Upper lobe of left lung (tissue), 6 donors: Measurements from ENCODE around the gene RHO. TPM values are rescaled to one million over a fixed set of nuclear protein-coding genes. Genes with fewer than 3 reads are reported as not detected.

Experiments used
- ATAC-seq, 2 donors: fragments of 200-7000 bp; cut with Tn5 transposase; one replicate each; pipeline ENCODE4 v1.9.1; 2022; ENCODE audit warnings: mild to moderate bottlenecking in 2 of 2, moderate library complexity in 2 of 2; ENCODE audit not compliant: low FRiP score in 2 of 2
- DNase-seq, 2 donors: peaks; one replicate each; pipeline ENCODE4 v3.0.0-alpha.2; 2019 to 2020
- H3K27ac ChIP-seq, 4 donors: fragments of 200-600 bp; sonication (generic); one replicate each; pipeline ENCODE4 v1.5.1; 2016 to 2019
- H3K27me3 ChIP-seq, 4 donors: fragments of 200-600 bp; sonication (generic); one replicate each; pipeline ENCODE4 v1.5.1; 2017 to 2019
- H3K36me3 ChIP-seq, 4 donors: fragments of 200-600 bp; sonication (generic); one replicate each; pipeline ENCODE4 v1.5.1; 2016 to 2019
- H3K4me1 ChIP-seq, 4 donors: fragments of 200-600 bp; sonication (generic); one replicate each; pipeline ENCODE4 v1.5.1; 2018 to 2019
- H3K4me3 ChIP-seq, 4 donors: fragments of 200-600 bp; sonication (generic); one replicate each; pipeline ENCODE4 v1.5.1; 2017 to 2019; ENCODE audit warnings: mild to moderate bottlenecking in 2 of 4, moderate library complexity in 1 of 4
- H3K9me3 ChIP-seq, 4 donors: fragments of 200-600 bp; sonication (generic); one replicate each; pipeline ENCODE4 v1.5.1; 2018 to 2019
- CTCF ChIP-seq, 6 experiments: fragments of 450-650 bp in 4 of 6; fragments of 200-600 bp in 2 of 6; sonication (generic) in 2 of 6; IDR thresholded peaks; one replicate each; pipeline ENCODE4 v1.5.1; 2016 to 2019; ENCODE audit warnings: antibody characterized with exemption in 6 of 6
- EP300 ChIP-seq, 4 donors: sonication (generic); formaldehyde crosslinking; IDR thresholded peaks; one replicate each; pipeline ENCODE4 v1.5.1; 2017; ENCODE audit warnings: antibody characterized with exemption in 4 of 4, control low read depth in 2 of 4
- POLR2A ChIP-seq, 4 donors: fragments of 450-650 bp; IDR thresholded peaks; one replicate each; pipeline ENCODE4 v1.5.1; 2016 to 2017; ENCODE audit warnings: antibody characterized with exemption in 4 of 4, mild to moderate bottlenecking in 2 of 4
- POLR2AphosphoS5 ChIP-seq, 2 donors: sonication (generic); formaldehyde crosslinking; IDR thresholded peaks; one replicate each; pipeline ENCODE4 v1.5.1; 2017; ENCODE audit warnings: antibody characterized with exemption in 2 of 2
- WGBS, 2 donors: methylation state at CpG; one replicate each; pipeline ENCODE4 v1.1.5; 2017 to 2018; 5-methylcytosine and 5-hydroxymethylcytosine counted together
- total RNA-seq, 6 donors: library from RNA; depleted of rRNA in 4 of 6; stranded (reverse); fragments of >200 nt in 4 of 6; gene quantifications; one replicate each; pipeline versions ENCODE4 v1.1.0 to v1.2.1, GENCODE V29; 2016 to 2021
- donor health status: DM: no; HTN: no; CAD: no; lungs with moderate emphysema.
- donor health status: DM: no; HTN: yes; CAD: no; lungs with severe emphysema.

RHO gene
- total RNA-seq, 6 donors from 2014 or later: not detected

- H3K27ac ChIP-seq: peak overlapping the region; percentile 80 to 87 (median 82)
- no peak for TF ChIP-seq EP300 (IDR thresholded peaks at IDR 0.05)
- TF ChIP-seq POLR2AphosphoS5 (IDR thresholded peaks at IDR 0.05): peak in 1 of 2 donors; percentile 10
- no peak for TF ChIP-seq CTCF (IDR thresholded peaks at IDR 0.05)
- H3K4me3 ChIP-seq: no peak overlapping the region
- H3K9me3 ChIP-seq: no peaks in the 10 kb centered on the region
- ATAC-seq (peak; percentile 23 to 55), DNase-seq (peak in 1 of 2 donors; percentile 64)
- H3K4me1 ChIP-seq: peaks cover 30 to 40% (median 33%) of the 10 kb centered on the region in 4 donors
- H3K27me3 ChIP-seq: no peaks in the 10 kb centered on the region
- H3K36me3 ChIP-seq: peaks cover 3 to 90% (median 78%) of the 10 kb centered on the region in 4 donors
- WGBS, 2 donors: 55 to 75% methylated on average over 11 to 17 of the region's 21 CpGs
Measured at GRCh38 chr3:129577925-129578786, 49.7 kb downstream of the RHO start.

- H3K27ac ChIP-seq: peak overlapping the region in 3 of 4 donors; percentile 2 to 23 (median 7)
- TF ChIP-seq EP300 (IDR thresholded peaks at IDR 0.05) (no peak), POLR2AphosphoS5 (IDR thresholded peaks at IDR 0.05) (no peak), POLR2A (IDR thresholded peaks at IDR 0.05) (no peak)
- peaks cover 0 to 90% (median 78%) of the 10 kb centered on the region in 4 donors for H3K36me3 ChIP-seq
- WGBS, 2 donors: 84 to 91% methylated on average over 3 to 8 of the region's 10 CpGs
- DNase-seq: no peak
- H3K4me1 ChIP-seq: peaks cover 30 to 40% (median 33%) of the 10 kb centered on the region in 4 donors
- ATAC-seq: no peak
- no peaks in the 10 kb centered on the region for H3K27me3 ChIP-seq
- H3K4me3 ChIP-seq: no peak overlapping the region
- no peaks in the 10 kb centered on the region for H3K9me3 ChIP-seq
Measured at GRCh38 chr3:129579991-129580390, 51.6 kb downstream of the RHO start.

- 80 to 92% methylated on average over 5 to 8 of the region's 8 CpGs for WGBS, 2 donors
- DNase-seq (no peak), ATAC-seq (no peak)
- Histone ChIP-seq H3K4me3 (no peak overlapping the region), H3K27ac (no peak overlapping the region), H3K36me3 (peaks cover 0 to 90% (median 81%) of the 10 kb centered on the region in 4 donors), H3K9me3 (no peaks in the 10 kb centered on the region), H3K27me3 (no peaks in the 10 kb centered on the region), H3K4me1 (peaks cover 24 to 37% (median 28%) of the 10 kb centered on the region in 4 donors)
- TF ChIP-seq CTCF (IDR thresholded peaks at IDR 0.05) (no peak), POLR2A (IDR thresholded peaks at IDR 0.05) (no peak), POLR2AphosphoS5 (IDR thresholded peaks at IDR 0.05) (no peak), EP300 (IDR thresholded peaks at IDR 0.05) (no peak)
Measured at GRCh38 chr3:129581623-129582022, 53.2 kb downstream of the RHO start.

GRCh38 chr3:129582799-129583198, 54.4 kb downstream of the RHO start:
- WGBS, 2 donors: 79 to 89% methylated on average over 5 of the region's 5 CpGs
- TF ChIP-seq CTCF (IDR thresholded peaks at IDR 0.05): no peak
- TF ChIP-seq EP300 (IDR thresholded peaks at IDR 0.05): no peak
- no peak for TF ChIP-seq POLR2A (IDR thresholded peaks at IDR 0.05)
- TF ChIP-seq POLR2AphosphoS5 (IDR thresholded peaks at IDR 0.05): no peak
- no peak for DNase-seq
- Histone ChIP-seq H3K4me3 (no peak overlapping the region), H3K36me3 (peaks cover 0 to 88% (median 80%) of the 10 kb centered on the region in 4 donors), H3K4me1 (peaks cover 21 to 37% (median 26%) of the 10 kb centered on the region in 4 donors), H3K9me3 (no peaks in the 10 kb centered on the region), H3K27me3 (no peaks in the 10 kb centered on the region), H3K27ac (peak overlapping the region in 1 of 4 donors; percentile 17)
- no peak for ATAC-seq

GRCh38 chr3:129583289-129583688, 54.9 kb downstream of the RHO start:
- WGBS, 2 donors: 86 to 92% methylated on average over 5 to 9 of the region's 9 CpGs
- DNase-seq (no peak), ATAC-seq (no peak)
- peaks cover 0 to 86% (median 77%) of the 10 kb centered on the region in 4 donors for H3K36me3 ChIP-seq
- H3K9me3 ChIP-seq: no peaks in the 10 kb centered on the region
- H3K27ac ChIP-seq: peak overlapping the region in 1 of 4 donors; percentile 17
- peaks cover 16 to 37% (median 25%) of the 10 kb centered on the region in 4 donors for H3K4me1 ChIP-seq
- no peak overlapping the region for H3K4me3 ChIP-seq
- no peaks in the 10 kb centered on the region for H3K27me3 ChIP-seq
- TF ChIP-seq CTCF (IDR thresholded peaks at IDR 0.05) (no peak), POLR2A (IDR thresholded peaks at IDR 0.05) (no peak), EP300 (IDR thresholded peaks at IDR 0.05) (no peak), POLR2AphosphoS5 (IDR thresholded peaks at IDR 0.05) (no peak)
